GM18517 (cell line): ENCODE data around the gene OPRL1.

Experiments used
- ATAC-seq: cut with Tn5 transposase; IDR thresholded peaks from one replicate; pipeline ENCODE4 v1.9.1; 2021; ENCODE audit warnings: mild to moderate bottlenecking, moderate library complexity; ENCODE audit not compliant: unreplicated experiment

OPRL1 gene

GRCh38 chr20:64041781-64042053 is 38.2 kb upstream of the OPRL1 start:
- ATAC-seq: no peak

GRCh38 chr20:64042054-64042781 is 37.7 kb upstream of the OPRL1 start:
- no peak for ATAC-seq

- ATAC-seq: no peak
Observed at GRCh38 chr20:64043768-64044167, 36.1 kb upstream of the OPRL1 start.

GRCh38 chr20:64044484-64045247 is 35.2 kb upstream of the OPRL1 start:
- no peak for ATAC-seq

GRCh38 chr20:64045346-64046011 is 34.4 kb upstream of the OPRL1 start:
- no peak for ATAC-seq

- no peak for ATAC-seq
Observed at GRCh38 chr20:64047046-64047389, 32.9 kb upstream of the OPRL1 start.

- no peak for ATAC-seq
Observed at GRCh38 chr20:64047968-64048401, 31.9 kb upstream of the OPRL1 start.

GRCh38 chr20:64048402-64049044 is 31.4 kb upstream of the OPRL1 start:
- ATAC-seq: no peak

- ATAC-seq: no peak
Observed at GRCh38 chr20:64049060-64049877, 30.6 kb upstream of the OPRL1 start, which contains the start of gene SOX18. TSS of gene SOX18 (minus strand) at chr20:64049639. CDS start at chr20:64049516, 123 bp downstream.

- ATAC-seq: no peak
Observed at GRCh38 chr20:64049878-64050260, 30.0 kb upstream of the OPRL1 start.

- ATAC-seq: no peak
Observed at GRCh38 chr20:64050261-64051032, 29.4 kb upstream of the OPRL1 start.

GRCh38 chr20:64051033-64051452 is 28.8 kb upstream of the OPRL1 start:
- ATAC-seq: no peak

GRCh38 chr20:64051561-64052325 is 28.1 kb upstream of the OPRL1 start:
- ATAC-seq: no peak

GRCh38 chr20:64052326-64052722 is 27.6 kb upstream of the OPRL1 start:
- no peak for ATAC-seq

GRCh38 chr20:64052987-64053840 is 26.7 kb upstream of the OPRL1 start:
- no peak for ATAC-seq

GRCh38 chr20:64053841-64054661 is 25.8 kb upstream of the OPRL1 start:
- no peak for ATAC-seq

- no peak for ATAC-seq
Observed at GRCh38 chr20:64055396-64055892, 24.4 kb upstream of the OPRL1 start.
